HepG2 (cell line): Measurements from ENCODE around the gene SPATS2. TPM values are rescaled to one million over a fixed set of nuclear protein-coding genes. Genes with fewer than 3 reads are reported as not detected.

Experiments
- ATAC-seq: fragments of 200-7000 bp; cut with Tn5 transposase; 3 replicates; pipeline ENCODE4 v1.9.1; 2020; ENCODE audit warnings: mild to moderate bottlenecking, moderate library complexity
- BruUV-seq: library from RNA; stranded (reverse); fragments of 400-500 nt; replicated peaks from 2 replicates; lab custom pipeline; 2021; lab: Mats Ljungman, UMichigan
- CTCF ChIA-PET: fragments of 300-600 bp; formaldehyde crosslinking; extraction: SDS; loops from one replicate; lab custom pipeline; 2021; ENCODE audit warnings: low total read pairs, inconsistent platforms, low intra/inter-chr PET ratio; lab: Yijun Ruan, JAX
- POLR2A ChIA-PET: fragments of 350-600 bp; sonication (Branson Sonifier 250); formaldehyde crosslinking; loops from one replicate; lab custom pipeline; 2020; ENCODE audit warnings: antibody characterized with exemption, inconsistent platforms; lab: Yijun Ruan, JAX
- DNase-seq: peaks from one replicate; pipeline ENCODE4 v3.0.0-alpha.2; 2015; ENCODE audit warnings: low spot score
- FAIRE-seq: peaks from 3 replicates; lab custom pipeline; 2011; peaks lifted over from hg19 to GRCh38; lab: Jason Lieb, UNC
- H2AFZ ChIP-seq: one replicate; pipeline ENCODE4 v1.6.1; 2011; ENCODE audit warnings: low read length, inconsistent platforms
- H3K27ac ChIP-seq: fragments of 300-600 bp; 3 replicates; pipeline ENCODE4 v1.8.0; 2011; ENCODE audit warnings: mixed run types, mild to moderate bottlenecking, mixed read lengths, low read length, inconsistent platforms; ENCODE audit not compliant: insufficient read depth; ENCODE audit errors: extremely low read length
- H3K27me3 ChIP-seq, 2 experiments: fragments of 200-600 bp in 1 of 2; 2 replicates in 1 of 2; 3 replicates in 1 of 2; pipeline versions ENCODE4 v1.6.0 to v1.8.0; 2011; ENCODE audit warnings: low read length in 2 of 2, mild to moderate bottlenecking in 2 of 2, moderate library complexity in 2 of 2, inconsistent platforms in 1 of 2; ENCODE audit not compliant: insufficient read depth in 2 of 2, control insufficient read depth in 1 of 2
- H3K36me3 ChIP-seq, 2 experiments: fragments of 200-600 bp in 1 of 2; replicated peaks in 1 of 2; 2 replicates in 1 of 2; 3 replicates in 1 of 2; pipeline versions ENCODE4 v1.5.1 to v1.8.0; 2011; ENCODE audit warnings: low read length in 2 of 2, inconsistent platforms in 1 of 2; ENCODE audit not compliant: insufficient read depth in 2 of 2, control insufficient read depth in 1 of 2
- H3K4me1 ChIP-seq: 2 replicates; pipeline ENCODE4 v1.5.1; 2012; ENCODE audit warnings: low read length, inconsistent platforms; ENCODE audit not compliant: insufficient read depth
- H3K4me2 ChIP-seq: 2 replicates; pipeline ENCODE4 v1.6.0; 2011; ENCODE audit warnings: low read depth, low read length, inconsistent platforms
- H3K4me3 ChIP-seq, 3 experiments: fragments of 200-600 bp in 1 of 3; sonication (generic), shearing (Covaris generic) in 1 of 3; replicated peaks in 1 of 3; 2 replicates each; pipeline ENCODE4 v1.5.1; 2011 to 2016; ENCODE audit warnings: low read length in 3 of 3, inconsistent platforms in 2 of 3, low read depth in 2 of 3, mild to moderate bottlenecking in 2 of 3, control low read depth in 1 of 3, mixed read lengths in 1 of 3; ENCODE audit not compliant: insufficient read depth in 1 of 3
- H3K79me2 ChIP-seq: one replicate; pipeline ENCODE4 v1.6.1; 2011; ENCODE audit warnings: low read length, inconsistent platforms; ENCODE audit not compliant: insufficient read depth
- H3K9ac ChIP-seq: 2 replicates; pipeline ENCODE4 v1.6.0; 2011; ENCODE audit warnings: mild to moderate bottlenecking, low read depth, low read length, inconsistent platforms; ENCODE audit not compliant: insufficient read depth
- H3K9me3 ChIP-seq: 2 replicates; pipeline ENCODE4 v1.5.1; 2012; ENCODE audit warnings: mild to moderate bottlenecking, low read length
- H4K20me1 ChIP-seq: 2 replicates; pipeline ENCODE4 v1.6.0; 2011; ENCODE audit warnings: inconsistent platforms, mild to moderate bottlenecking, low read length, moderate library complexity; ENCODE audit not compliant: insufficient read depth
- CSRNP1 ChIP-seq: sonication (generic); formaldehyde crosslinking; IDR thresholded peaks from 2 replicates; pipeline ENCODE4 v1.8.1; 2023; ENCODE audit warnings: mild to moderate bottlenecking, missing genetic modification reagents
- EHMT2 ChIP-seq: fragments of 200-600 bp; sonication (generic); IDR thresholded peaks from 2 replicates; pipeline ENCODE4 v1.7.0; 2017; ENCODE audit warnings: antibody characterized with exemption, low read depth, low read length, borderline replicate concordance
- NR1H2 ChIP-seq: sonication (generic); formaldehyde crosslinking; IDR thresholded peaks from 2 replicates; pipeline ENCODE4 v1.8.1; 2022; ENCODE audit warnings: low read depth, missing genetic modification reagents, borderline replicate concordance
- SALL2 ChIP-seq: sonication (generic); formaldehyde crosslinking; IDR thresholded peaks from 2 replicates; pipeline ENCODE4 v1.8.1; 2023; ENCODE audit warnings: mild to moderate bottlenecking, missing genetic modification reagents, inconsistent platforms
- ZMYM3 ChIP-seq: sonication (generic); formaldehyde crosslinking; IDR thresholded peaks from 2 replicates; pipeline ENCODE4 v1.5.1; 2020; ENCODE audit warnings: mild to moderate bottlenecking, missing genetic modification reagents
- ZNF383 ChIP-seq: sonication (generic); formaldehyde crosslinking; IDR thresholded peaks from 2 replicates; pipeline ENCODE4 v1.4.0; 2020; ENCODE audit warnings: missing genetic modification reagents, mild to moderate bottlenecking, borderline replicate concordance
- ZNF556 ChIP-seq: sonication (generic); formaldehyde crosslinking; IDR thresholded peaks from 2 replicates; pipeline ENCODE4 v1.4.0; 2020; ENCODE audit warnings: mild to moderate bottlenecking, missing genetic modification reagents, borderline replicate concordance
- WGBS: methylation state at CpG from one replicate; pipeline ENCODE4 v1.1.6; 2017; ENCODE audit warnings: low lambda C conversion rate; 5-methylcytosine and 5-hydroxymethylcytosine counted together
- in situ Hi-C: cut with HindIII; loops from 2 replicates; pipeline ENCODE4 v1.10.0; 2017; ENCODE audit warnings: low pct_unique_long_range_greater_than_20kb; ENCODE audit not compliant: extremely low pct_ligation_motif_present
- intact Hi-C: fragments of 100-400 bp; cut with micrococcal nuclease; formaldehyde crosslinking; loops from one replicate; pipeline ENCODE4 v1.10.0; 2022; ENCODE audit not compliant: unreplicated experiment
- polyA plus RNA-seq, 8 experiments: library from polyadenylated mRNA; depleted of rRNA in 3 of 8; stranded (reverse) in 7 of 8; unstranded in 1 of 8; fragments of >200 nt; fragmentation: Illumina TruSeq in 4 of 8; extraction: Trizol in 4 of 8; gene quantifications; 2 replicates each; pipeline versions ENCODE4 v1.2.1 to v1.2.3, GENCODE V29; 2011 to 2016; ENCODE audit warnings: low read depth in 4 of 8, missing spikeins in 1 of 8, mixed read lengths in 1 of 8; ENCODE audit not compliant: insufficient read depth in 1 of 8
- total RNA-seq, 5 experiments: library from RNA; depleted of rRNA; stranded (reverse); fragments of >200 nt; fragmentation: Illumina TruSeq; extraction: Trizol; gene quantifications; 2 replicates each; pipeline ENCODE4 v1.2.3, GENCODE V29; 2016; ENCODE audit warnings: low read depth in 1 of 5
- TF ChIP-seq, protein P1 (sequence below): IDR thresholded peaks from 2 replicates; pipeline ENCODE4 v1.6.1; 2016

SPATS2 gene
- total and polyA plus RNA-seq, 2 of the 13 experiments (the other 11 are each of a cell fraction or from before 2014, with no cell fraction given), result 19.3 to 28.1 TPM

DNA sequence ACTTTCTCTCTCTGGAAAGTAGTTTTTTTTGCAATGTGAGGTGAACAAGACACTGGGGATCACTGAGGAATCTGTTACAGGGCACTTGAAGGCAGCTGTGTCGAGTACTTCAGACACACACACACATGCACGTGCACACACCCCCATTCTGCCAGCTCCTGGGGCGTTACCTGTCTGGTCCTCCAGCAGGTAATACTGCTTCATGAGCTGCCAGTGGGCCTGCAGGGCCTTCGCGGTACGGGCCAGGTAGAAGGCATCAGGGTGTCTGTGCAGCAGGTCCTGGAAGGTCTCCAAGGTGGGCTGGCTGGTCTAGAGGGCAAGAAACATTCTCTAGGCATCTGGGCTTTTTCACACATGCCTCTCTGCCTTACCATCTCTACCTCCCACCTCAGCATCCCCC, 195.6 kb downstream of the SPATS2 start:
- Histone ChIP-seq H3K79me2 (peaks cover 17% of the 10 kb centered on the region), H3K4me2 (no peak overlapping the region), H3K27ac (no peak overlapping the region), H3K36me3 (peaks cover 33 to 77% of the 10 kb centered on the region in 2 experiments), H4K20me1 (no peaks in the 10 kb centered on the region), H3K4me3 (no peak overlapping the region), H3K27me3 (no peaks in the 10 kb centered on the region; a peak in 1 of 5 replicates), H3K4me1 (peaks cover 10% of the 10 kb centered on the region), H3K9ac (no peak overlapping the region), H2AFZ (no peak overlapping the region), H3K9me3 (no peaks in the 10 kb centered on the region)
- ChIA-PET CTCF (no interaction called here), POLR2A (interaction anchor here (1.5 kb wide), 1 partner anchor 12 kb away, joined by 3 read pairs; no protein-coding TSS in a partner anchor)
- in situ Hi-C loops (no loop called here), intact Hi-C loops (no loop called here)
- no peak for ATAC-seq
- 100% methylated on average over 2 of the region's 6 CpGs for WGBS
- no peak for TF ChIP-seq EHMT2
- no peak for TF ChIP-seq CSRNP1 (CRISPR knock-in tag)
- no peak for TF ChIP-seq NR1H2
- no peak for TF ChIP-seq ZNF383
- TF ChIP-seq, protein P1, sequence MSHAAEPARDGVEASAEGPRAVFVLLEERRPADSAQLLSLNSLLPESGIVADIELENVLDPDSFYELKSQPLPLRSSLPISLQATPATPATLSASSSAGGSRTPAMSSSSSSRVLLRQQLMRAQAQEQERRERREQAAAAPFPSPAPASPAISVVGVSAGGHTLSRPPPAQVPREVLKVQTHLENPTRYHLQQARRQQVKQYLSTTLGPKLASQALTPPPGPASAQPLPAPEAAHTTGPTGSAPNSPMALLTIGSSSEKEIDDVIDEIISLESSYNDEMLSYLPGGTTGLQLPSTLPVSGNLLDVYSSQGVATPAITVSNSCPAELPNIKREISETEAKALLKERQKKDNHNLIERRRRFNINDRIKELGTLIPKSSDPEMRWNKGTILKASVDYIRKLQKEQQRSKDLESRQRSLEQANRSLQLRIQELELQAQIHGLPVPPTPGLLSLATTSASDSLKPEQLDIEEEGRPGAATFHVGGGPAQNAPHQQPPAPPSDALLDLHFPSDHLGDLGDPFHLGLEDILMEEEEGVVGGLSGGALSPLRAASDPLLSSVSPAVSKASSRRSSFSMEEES (CRISPR knock-in tag), result no peak
- TF ChIP-seq ZMYM3 (CRISPR knock-in tag), result no peak
- TF ChIP-seq SALL2 (CRISPR knock-in tag), result no peak
- no peak for TF ChIP-seq ZNF556
- DNase-seq, result no peak
- BruUV-seq, result no TSS peak
- no peak for FAIRE-seq
